Heart right ventricle (tissue), 16 donors: ENCODE results near the gene SGCD. TPM values are rescaled to one million over a fixed set of nuclear protein-coding genes. Genes with fewer than 3 reads are reported as not detected.

ENCODE experiments used
- ATAC-seq, 8 donors: fragments of 200-7000 bp; cut with Tn5 transposase; one replicate each; pipeline ENCODE4 v1.9.1; 2020; ENCODE audit warnings: mild to moderate bottlenecking in 8 of 8, moderate library complexity in 8 of 8, moderate number of reproducible peaks in 1 of 8
- DNase-seq, 2 donors: peaks; one replicate each; pipeline ENCODE4 v3.0.0-alpha.2; 2020
- H3K27ac ChIP-seq, 10 donors: fragments of 200-600 bp; sonication (generic) in 2 of 10; one replicate each; pipeline versions ENCODE4 v1.5.0 to v1.8.0; 2020 to 2022; ENCODE audit warnings: mild to moderate bottlenecking in 3 of 10
- H3K27me3 ChIP-seq, 7 donors: fragments of 200-600 bp; one replicate each; pipeline ENCODE4 v1.8.0; 2021 to 2022; ENCODE audit warnings: mild to moderate bottlenecking in 2 of 7
- H3K36me3 ChIP-seq, 9 donors: fragments of 200-600 bp; sonication (generic) in 1 of 9; one replicate each; pipeline versions ENCODE4 v1.5.0 to v1.8.0; 2020 to 2022; ENCODE audit warnings: mild to moderate bottlenecking in 2 of 9
- H3K4me1 ChIP-seq, 9 donors: fragments of 200-600 bp; sonication (generic) in 1 of 9; one replicate each; pipeline versions ENCODE4 v1.5.0 to v1.8.0; 2020 to 2022; ENCODE audit warnings: mild to moderate bottlenecking in 4 of 9
- H3K4me3 ChIP-seq, 10 donors: fragments of 200-600 bp; sonication (generic) in 2 of 10; one replicate each; pipeline versions ENCODE4 v1.5.0 to v1.8.0; 2020 to 2022; ENCODE audit warnings: mild to moderate bottlenecking in 7 of 10, moderate library complexity in 2 of 10
- H3K9me3 ChIP-seq, 11 donors: fragments of 200-600 bp in 10 of 11; sonication (generic) in 2 of 11; one replicate each; pipeline versions ENCODE4 v1.5.0 to v1.8.0; 2013 to 2022; ENCODE audit warnings: mild to moderate bottlenecking in 2 of 11, control low read depth in 1 of 11, moderate library complexity in 1 of 11
- CTCF ChIP-seq, 9 donors: fragments of 200-600 bp; sonication (generic) in 2 of 9; IDR thresholded peaks; one replicate each; pipeline versions ENCODE4 v1.5.0 to v1.8.0; 2021 to 2022; ENCODE audit warnings: antibody characterized with exemption in 9 of 9, mild to moderate bottlenecking in 5 of 9, moderate library complexity in 1 of 9
- WGBS, 2 donors: extraction: QIAGEN DNeasy Blood & Tissue Kit; methylation state at CpG; one replicate each; pipeline ENCODE4 v1.1.7; 2013; ENCODE audit warnings: inconsistent platforms in 1 of 2; 5-methylcytosine and 5-hydroxymethylcytosine counted together
- intact Hi-C, 10 donors: fragments of 100-400 bp; cut with DNase I; formaldehyde crosslinking; loops; one replicate each; pipeline versions ENCODE4 v1.11.1 to v1.14.2; 2022
- polyA plus RNA-seq, 2 donors: library from polyadenylated mRNA; stranded (reverse); fragments of 200-250 nt; gene quantifications; one replicate each; pipeline ENCODE4 v1.2.3, GENCODE V29; 2013
- total RNA-seq, 10 donors: library from RNA; stranded (reverse); fragmentation: NEBNext Ultra II Directional in 3 of 10; extraction: Animal tissue kit (Norgen Biotek cat#: 25700) in 3 of 10; gene quantifications; one replicate each; pipeline versions ENCODE4 v1.2.1 to v1.2.4, GENCODE V29; 2021 to 2023
- donor health status: Arrhythmogenic right ventricular cardiomyopathy.
- donor health status: ischemic (EF 13 %, LVEDD 7.1; RV severe dilation, severe dysfunction).
- donor health status: healthy with polysubstance abuse.
- donor health status: DM: no; HTN: yes; CAD: no.
- donor health status: DM: no; HTN: no; CAD: no.
- donor health status: ischemic (EF 25% LVEDD 6.9; RV normal size, moderate dysfunction).
- donor health status: ischemic (EF 25% LVEDD 5.7; RV mildly dilated, moderate dysfunction).
- donor health status: healthy.
- donor health status: DM: yes; HTN: yes; CAD: no.
- donor health status: Ischemic cardiomyopathy.
- donor health status: ischemic (EF 35%, LVEDD 5.7; RV mildly dilated, moderate dysfunction).
- donor health status: nonischemic (EF 11% LVEDD 7.7; RV severe dilation, severe dysfunction).
- donor health status: DM: yes; HTN: yes; CAD: no.
- donor health status: PGD.
- donor health status: ischemic (EF 29% LVEDD 5.4; RV normal size, mild dysfunction).
- donor health status: nonischemic (EF 23%, LVEDD 6.1; RV moderate dilation, normal function).

SGCD gene
- total and polyA plus RNA-seq, 12 donors: 12.0 to 153 (median 99.6) TPM

- intact Hi-C loops: loop anchor here in 3 of 10 donors (10.0 kb wide), 2 partner anchors 111 to 341 kb away; no protein-coding TSS in a partner anchor
- H3K27ac ChIP-seq: peak overlapping the region in 5 of 10 donors; percentile 18 to 71 (median 61)
- no peak for TF ChIP-seq CTCF (IDR thresholded peaks at IDR 0.05)
Observed at GRCh38 chr5:156473269-156473908, 146.4 kb downstream of the SGCD start.

GRCh38 chr5:156474251-156474650 lies 147.3 kb downstream of the SGCD start:
- H3K36me3 ChIP-seq: no peaks in the 10 kb centered on the region
- no peaks in the 10 kb centered on the region for H3K9me3 ChIP-seq
- intact Hi-C loops: loop anchor here in 3 of 10 donors (10.0 kb wide), 2 partner anchors 111 to 341 kb away; no protein-coding TSS in a partner anchor
- peak overlapping the region in 8 of 10 donors; percentile 18 to 71 (median 61) for H3K27ac ChIP-seq
- TF ChIP-seq CTCF (IDR thresholded peaks at IDR 0.05): no peak
- no peaks in the 10 kb centered on the region for H3K27me3 ChIP-seq
- WGBS, 2 donors: 24 to 40% methylated on average over 5 of the region's 5 CpGs
- peak; percentile 54 to 65 for DNase-seq
- ATAC-seq: peak; percentile 67 to 91 (median 80)
- peaks cover 10 to 56% (median 45%) of the 10 kb centered on the region in 9 donors for H3K4me1 ChIP-seq
- H3K4me3 ChIP-seq: no peak overlapping the region

More at GRCh38 chr5:156473269-156473908, 146.4 kb downstream of the SGCD start:
- ATAC-seq (no peak), DNase-seq (no peak)
- H3K9me3 ChIP-seq: no peaks in the 10 kb centered on the region
- H3K36me3 ChIP-seq: no peaks in the 10 kb centered on the region
- 56 to 61% methylated on average over 7 of the region's 7 CpGs for WGBS, 2 donors
- peaks cover 10 to 55% (median 45%) of the 10 kb centered on the region in 9 donors for H3K4me1 ChIP-seq
- no peaks in the 10 kb centered on the region for H3K27me3 ChIP-seq
- no peak overlapping the region for H3K4me3 ChIP-seq

GRCh38 chr5:156475182-156476157 lies 148.5 kb downstream of the SGCD start:
- H3K4me1 ChIP-seq: peaks cover 10 to 66% (median 45%) of the 10 kb centered on the region in 9 donors
- H3K27ac ChIP-seq: peak overlapping the region in 8 of 10 donors; percentile 10 to 71 (median 64)
- no peaks in the 10 kb centered on the region for H3K9me3 ChIP-seq
- WGBS, 2 donors: 41 to 44% methylated on average over 4 of the region's 4 CpGs
- DNase-seq: peak in 1 of 2 donors; percentile 55
- TF ChIP-seq CTCF (IDR thresholded peaks at IDR 0.05): peak in 2 of 9 donors; percentile 15 to 21
- intact Hi-C loops: loop anchor here in 3 of 10 donors (10.0 kb wide), 2 partner anchors 109 to 339 kb away; no protein-coding TSS in a partner anchor
- peak; percentile 77 to 90 (median 88) for ATAC-seq
- H3K4me3 ChIP-seq: no peak overlapping the region
- H3K27me3 ChIP-seq: no peaks in the 10 kb centered on the region
- H3K36me3 ChIP-seq: no peaks in the 10 kb centered on the region

GRCh38 chr5:156476158-156476551 lies 149.2 kb downstream of the SGCD start:
- H3K9me3 ChIP-seq: no peaks in the 10 kb centered on the region
- no peak for DNase-seq
- TF ChIP-seq CTCF (IDR thresholded peaks at IDR 0.05): no peak
- peaks cover 10 to 66% (median 45%) of the 10 kb centered on the region in 9 donors for H3K4me1 ChIP-seq
- intact Hi-C loops: loop anchor here in 3 of 10 donors (10.0 kb wide), 2 partner anchors 109 to 339 kb away; no protein-coding TSS in a partner anchor
- WGBS, 2 donors: 75 to 79% methylated on average over 3 of the region's 3 CpGs
- no peak overlapping the region for H3K4me3 ChIP-seq
- H3K27ac ChIP-seq: peak overlapping the region in 8 of 10 donors; percentile 10 to 71 (median 64)
- peak in 5 of 8 donors; percentile 2 to 26 (median 9) for ATAC-seq
- no peaks in the 10 kb centered on the region for H3K27me3 ChIP-seq
- H3K36me3 ChIP-seq: no peaks in the 10 kb centered on the region
